OCI-LY3 (cell line): ENCODE results near the gene CDHR3.

Source experiments
- EZH2phosphoT487 ChIP-seq: fragments of 200-600 bp; shearing (Covaris generic); IDR thresholded peaks from 2 replicates; pipeline ENCODE4 v1.6.1; 2018; ENCODE audit warnings: antibody characterized with exemption, mixed run types, low read depth
- TF ChIP-seq, protein P1 (sequence below): fragments of 200-600, 300-600 bp; sonication (generic); IDR thresholded peaks from 2 replicates; pipeline ENCODE4 v1.5.1; 2014; ENCODE audit warnings: antibody characterized with exemption, low read length, low read depth

GRCh38 chr7:105941596-105941995 is 21.5 kb upstream of the CDHR3 start:
- TF ChIP-seq, protein P1, sequence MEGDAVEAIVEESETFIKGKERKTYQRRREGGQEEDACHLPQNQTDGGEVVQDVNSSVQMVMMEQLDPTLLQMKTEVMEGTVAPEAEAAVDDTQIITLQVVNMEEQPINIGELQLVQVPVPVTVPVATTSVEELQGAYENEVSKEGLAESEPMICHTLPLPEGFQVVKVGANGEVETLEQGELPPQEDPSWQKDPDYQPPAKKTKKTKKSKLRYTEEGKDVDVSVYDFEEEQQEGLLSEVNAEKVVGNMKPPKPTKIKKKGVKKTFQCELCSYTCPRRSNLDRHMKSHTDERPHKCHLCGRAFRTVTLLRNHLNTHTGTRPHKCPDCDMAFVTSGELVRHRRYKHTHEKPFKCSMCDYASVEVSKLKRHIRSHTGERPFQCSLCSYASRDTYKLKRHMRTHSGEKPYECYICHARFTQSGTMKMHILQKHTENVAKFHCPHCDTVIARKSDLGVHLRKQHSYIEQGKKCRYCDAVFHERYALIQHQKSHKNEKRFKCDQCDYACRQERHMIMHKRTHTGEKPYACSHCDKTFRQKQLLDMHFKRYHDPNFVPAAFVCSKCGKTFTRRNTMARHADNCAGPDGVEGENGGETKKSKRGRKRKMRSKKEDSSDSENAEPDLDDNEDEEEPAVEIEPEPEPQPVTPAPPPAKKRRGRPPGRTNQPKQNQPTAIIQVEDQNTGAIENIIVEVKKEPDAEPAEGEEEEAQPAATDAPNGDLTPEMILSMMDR = no peak
- no peak for TF ChIP-seq EZH2phosphoT487
